ENCODE data around the gene TUBGCP2. TPM values are rescaled to one million over a fixed set of nuclear protein-coding genes. Genes with fewer than 3 reads are reported as not detected.

The TUBGCP2 gene
- total RNA-seq, 1 donor, result 60.8 TPM

GRCh38 chr10:133289761-133290160, 18.9 kb downstream of the TUBGCP2 start:
- peaks cover 18% of the 10 kb centered on the region for H3K4me1 ChIP-seq (ENCODE audit: insufficient read depth, low read length)
- DNase-seq (ENCODE audit: insufficient read length, low spot score, missing footprints), result no peak
- no peak overlapping the region for H2AFZ ChIP-seq (ENCODE audit: low read length)
- H3K4me2 ChIP-seq (ENCODE audit: insufficient read depth, low read length), result no peak overlapping the region
- H3K4me3 ChIP-seq (ENCODE audit: insufficient read depth, low read length), result no peak overlapping the region
- H3K27me3 ChIP-seq (ENCODE audit: insufficient read depth, low read length), result no peaks in the 10 kb centered on the region
- H3K79me2 ChIP-seq (ENCODE audit: insufficient read depth, low read length), result peaks cover 6% of the 10 kb centered on the region
- H4K20me1 ChIP-seq (ENCODE audit: insufficient read depth, low read length), result peaks cover 13% of the 10 kb centered on the region
- no peak overlapping the region for H3K27ac ChIP-seq (ENCODE audit: low read depth, low read length)
- TF ChIP-seq, protein P1, sequence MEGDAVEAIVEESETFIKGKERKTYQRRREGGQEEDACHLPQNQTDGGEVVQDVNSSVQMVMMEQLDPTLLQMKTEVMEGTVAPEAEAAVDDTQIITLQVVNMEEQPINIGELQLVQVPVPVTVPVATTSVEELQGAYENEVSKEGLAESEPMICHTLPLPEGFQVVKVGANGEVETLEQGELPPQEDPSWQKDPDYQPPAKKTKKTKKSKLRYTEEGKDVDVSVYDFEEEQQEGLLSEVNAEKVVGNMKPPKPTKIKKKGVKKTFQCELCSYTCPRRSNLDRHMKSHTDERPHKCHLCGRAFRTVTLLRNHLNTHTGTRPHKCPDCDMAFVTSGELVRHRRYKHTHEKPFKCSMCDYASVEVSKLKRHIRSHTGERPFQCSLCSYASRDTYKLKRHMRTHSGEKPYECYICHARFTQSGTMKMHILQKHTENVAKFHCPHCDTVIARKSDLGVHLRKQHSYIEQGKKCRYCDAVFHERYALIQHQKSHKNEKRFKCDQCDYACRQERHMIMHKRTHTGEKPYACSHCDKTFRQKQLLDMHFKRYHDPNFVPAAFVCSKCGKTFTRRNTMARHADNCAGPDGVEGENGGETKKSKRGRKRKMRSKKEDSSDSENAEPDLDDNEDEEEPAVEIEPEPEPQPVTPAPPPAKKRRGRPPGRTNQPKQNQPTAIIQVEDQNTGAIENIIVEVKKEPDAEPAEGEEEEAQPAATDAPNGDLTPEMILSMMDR (IDR thresholded peaks at IDR 0.05; ENCODE audit: extremely low read depth, low read depth, low read length), result no peak
- no peaks in the 10 kb centered on the region for H3K9me3 ChIP-seq (ENCODE audit: low read depth, low read length)
- peaks cover 54% of the 10 kb centered on the region for H3K36me3 ChIP-seq (ENCODE audit: insufficient read depth, low read length)

DNA sequence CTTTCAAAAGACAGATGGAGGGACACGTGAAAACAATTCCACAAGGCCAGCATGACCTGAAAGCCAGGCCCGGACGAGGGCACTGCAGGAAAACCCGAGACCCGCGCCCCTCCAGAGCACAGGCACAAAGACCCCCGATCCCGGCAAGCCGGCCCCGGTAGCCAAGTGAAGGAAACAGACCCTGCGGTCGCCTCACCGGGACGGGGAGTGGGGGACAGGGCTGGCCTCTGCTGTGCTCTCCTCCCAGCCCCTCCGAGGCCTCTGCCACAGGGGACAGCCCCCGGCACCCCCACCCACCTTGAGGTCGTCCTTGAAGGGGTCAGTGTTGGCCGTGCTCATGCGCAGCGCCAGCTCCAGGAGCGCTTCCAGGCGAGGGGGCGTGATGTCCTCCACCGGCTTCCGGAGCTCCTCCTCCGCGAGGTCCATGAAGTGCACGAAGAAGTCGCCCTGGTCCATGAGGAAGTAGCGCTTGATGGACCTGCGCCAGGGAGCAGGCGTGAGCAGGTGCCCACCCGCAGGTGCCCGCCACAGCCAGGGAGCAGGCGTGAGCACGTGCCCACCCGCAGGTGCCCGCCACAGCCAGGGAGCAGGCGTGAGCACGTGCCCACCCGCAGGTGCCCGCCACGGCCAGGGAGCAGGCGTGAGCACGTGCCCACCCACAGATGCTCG, 20.7 kb downstream of the TUBGCP2 start:
- Histone ChIP-seq H2AFZ (ENCODE audit: low read length) (no peak overlapping the region), H3K27me3 (ENCODE audit: insufficient read depth, low read length) (no peaks in the 10 kb centered on the region), H3K4me1 (ENCODE audit: insufficient read depth, low read length) (peaks cover 7% of the 10 kb centered on the region), H3K27ac (ENCODE audit: low read depth, low read length) (no peak overlapping the region), H3K79me2 (ENCODE audit: insufficient read depth, low read length) (peaks cover 6% of the 10 kb centered on the region), H4K20me1 (ENCODE audit: insufficient read depth, low read length) (peaks cover 7% of the 10 kb centered on the region), H3K36me3 (ENCODE audit: insufficient read depth, low read length) (peaks cover 63% of the 10 kb centered on the region), H3K4me2 (ENCODE audit: insufficient read depth, low read length) (no peak overlapping the region), H3K4me3 (ENCODE audit: insufficient read depth, low read length) (no peak overlapping the region), H3K9me3 (ENCODE audit: low read depth, low read length) (no peaks in the 10 kb centered on the region)
- DNase-seq (ENCODE audit: insufficient read length, low spot score, missing footprints), result no peak
- TF ChIP-seq, protein P1 (IDR thresholded peaks at IDR 0.05; ENCODE audit: extremely low read depth, low read depth, low read length), result no peak

- H2AFZ ChIP-seq (ENCODE audit: low read length), result no peak overlapping the region
- H3K27me3 ChIP-seq (ENCODE audit: insufficient read depth, low read length), result no peaks in the 10 kb centered on the region
- H4K20me1 ChIP-seq (ENCODE audit: insufficient read depth, low read length), result peaks cover 7% of the 10 kb centered on the region
- TF ChIP-seq, protein P1 (IDR thresholded peaks at IDR 0.05; ENCODE audit: extremely low read depth, low read depth, low read length), result no peak
- DNase-seq (ENCODE audit: insufficient read length, low spot score, missing footprints), result no peak
- no peak overlapping the region for H3K27ac ChIP-seq (ENCODE audit: low read depth, low read length)
- no peak overlapping the region for H3K4me2 ChIP-seq (ENCODE audit: insufficient read depth, low read length)
- peaks cover 61% of the 10 kb centered on the region for H3K36me3 ChIP-seq (ENCODE audit: insufficient read depth, low read length)
- H3K9me3 ChIP-seq (ENCODE audit: low read depth, low read length), result no peaks in the 10 kb centered on the region
- no peaks in the 10 kb centered on the region for H3K4me1 ChIP-seq (ENCODE audit: insufficient read depth, low read length)
- peaks cover 6% of the 10 kb centered on the region for H3K79me2 ChIP-seq (ENCODE audit: insufficient read depth, low read length)
- H3K4me3 ChIP-seq (ENCODE audit: insufficient read depth, low read length), result no peak overlapping the region
Observed at GRCh38 chr10:133286366-133286765, 22.3 kb downstream of the TUBGCP2 start.

DNA sequence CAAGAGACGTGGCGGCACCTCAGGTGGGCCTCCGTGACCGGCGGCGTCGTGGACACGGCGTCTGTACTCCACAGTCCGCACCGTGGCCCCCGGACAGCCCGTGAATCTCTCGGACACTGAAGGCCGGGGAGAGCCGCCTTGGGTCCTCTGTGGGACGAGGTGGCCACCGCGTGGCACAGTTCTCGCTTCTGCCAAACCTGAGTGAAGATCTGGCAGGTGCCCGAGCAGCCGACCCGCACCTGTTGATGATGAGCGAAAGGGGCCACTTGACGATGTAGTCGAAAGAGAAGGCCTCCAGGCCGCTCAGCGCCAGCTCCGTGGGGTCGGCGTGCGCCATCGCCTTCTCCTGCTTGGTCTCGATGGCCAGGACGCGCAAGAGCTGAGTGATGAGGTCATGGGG, 23.5 kb downstream of the TUBGCP2 start:
- Histone ChIP-seq H3K9me3 (ENCODE audit: low read depth, low read length) (no peaks in the 10 kb centered on the region), H3K79me2 (ENCODE audit: insufficient read depth, low read length) (peaks cover 6% of the 10 kb centered on the region), H2AFZ (ENCODE audit: low read length) (no peak overlapping the region), H3K4me2 (ENCODE audit: insufficient read depth, low read length) (no peak overlapping the region), H4K20me1 (ENCODE audit: insufficient read depth, low read length) (peaks cover 7% of the 10 kb centered on the region), H3K27ac (ENCODE audit: low read depth, low read length) (no peak overlapping the region), H3K4me3 (ENCODE audit: insufficient read depth, low read length) (no peak overlapping the region), H3K36me3 (ENCODE audit: insufficient read depth, low read length) (peaks cover 53% of the 10 kb centered on the region), H3K27me3 (ENCODE audit: insufficient read depth, low read length) (no peaks in the 10 kb centered on the region), H3K4me1 (ENCODE audit: insufficient read depth, low read length) (no peaks in the 10 kb centered on the region)
- DNase-seq (ENCODE audit: insufficient read length, low spot score, missing footprints), result no peak
- TF ChIP-seq, protein P1 (IDR thresholded peaks at IDR 0.05; ENCODE audit: extremely low read depth, low read depth, low read length), result no peak
